Heart left ventricle (tissue), 16 donors: Measurements from ENCODE around the gene TLE1. TPM values are rescaled to one million over a fixed set of nuclear protein-coding genes. Genes with fewer than 3 reads are reported as not detected.

Experiments
- ATAC-seq, 4 donors: fragments of 200-7000 bp; cut with Tn5 transposase; one replicate each; pipeline ENCODE4 v1.9.1; 2020 to 2022; ENCODE audit warnings: moderate library complexity in 4 of 4, mild to moderate bottlenecking in 3 of 4, moderate number of reproducible peaks in 1 of 4
- DNase-seq, 5 donors: peaks; one replicate each; pipeline ENCODE4 v3.0.0-alpha.2; 2020
- H3K27ac ChIP-seq, 12 donors: fragments of 200-600 bp; sonication (generic) in 4 of 12; one replicate each; pipeline versions ENCODE4 v1.5.0 to v1.8.0; 2016 to 2022; ENCODE audit warnings: mild to moderate bottlenecking in 2 of 12
- H3K27me3 ChIP-seq, 9 donors: fragments of 200-600 bp; sonication (generic) in 2 of 9; one replicate each; pipeline versions ENCODE4 v1.5.1 to v1.8.0; 2016 to 2022; ENCODE audit warnings: mild to moderate bottlenecking in 3 of 9
- H3K36me3 ChIP-seq, 9 donors: fragments of 200-600 bp; sonication (generic) in 2 of 9; one replicate each; pipeline versions ENCODE4 v1.5.0 to v1.8.0; 2018 to 2022; ENCODE audit warnings: mild to moderate bottlenecking in 2 of 9
- H3K4me1 ChIP-seq, 12 donors: fragments of 200-600 bp; sonication (generic) in 4 of 12; one replicate each; pipeline versions ENCODE4 v1.5.0 to v1.8.0; 2016 to 2022; ENCODE audit warnings: mild to moderate bottlenecking in 3 of 12
- H3K4me3 ChIP-seq, 12 donors: fragments of 200-600 bp; sonication (generic) in 4 of 12; one replicate each; pipeline versions ENCODE4 v1.5.0 to v1.8.0; 2017 to 2022; ENCODE audit warnings: mild to moderate bottlenecking in 9 of 12, moderate library complexity in 4 of 12
- H3K9me3 ChIP-seq, 12 donors: fragments of 200-600 bp; sonication (generic) in 4 of 12; one replicate each; pipeline versions ENCODE4 v1.5.0 to v1.8.0; 2016 to 2022; ENCODE audit warnings: mild to moderate bottlenecking in 1 of 12
- POLR2A ChIP-seq, 2 donors: fragments of 450-650 bp; IDR thresholded peaks; one replicate each; pipeline ENCODE4 v1.6.1; 2017; ENCODE audit warnings: antibody characterized with exemption in 2 of 2, mild to moderate bottlenecking in 2 of 2, moderate library complexity in 2 of 2
- WGBS, 4 donors: extraction: QIAGEN DNeasy Blood & Tissue Kit in 2 of 4; methylation state at CpG; one replicate each; pipeline versions ENCODE4 v1.1.5 to v1.1.7; 2013 to 2018; 5-methylcytosine and 5-hydroxymethylcytosine counted together
- intact Hi-C, 10 donors: fragments of 100-400 bp; cut with DNase I; formaldehyde crosslinking; loops; one replicate each; pipeline versions ENCODE4 v1.11.1 to v1.14.2; 2022
- polyA plus RNA-seq, 2 donors: library from polyadenylated mRNA; stranded (reverse); fragments of 200-250 nt; gene quantifications; one replicate each; pipeline ENCODE4 v1.2.3, GENCODE V29; 2013
- total RNA-seq, 9 donors: library from RNA; depleted of rRNA in 2 of 9; stranded (reverse); fragments of >200 nt in 2 of 9; fragmentation: NEBNext Ultra II Directional in 3 of 9; extraction: Animal tissue kit (Norgen Biotek cat#: 25700) in 3 of 9; gene quantifications; one replicate each; pipeline versions ENCODE4 v1.1.0 to v1.2.4, GENCODE V29; 2016 to 2023
- TF ChIP-seq, protein P1 (sequence below), 12 donors: fragments of 200-600 bp; sonication (generic) in 4 of 12; IDR thresholded peaks; one replicate each; pipeline versions ENCODE4 v1.5.0 to v1.8.0; 2018 to 2022; ENCODE audit warnings: antibody characterized with exemption in 12 of 12, mild to moderate bottlenecking in 5 of 12
- donor health status: ischemic (EF 13 %, LVEDD 7.1; RV severe dilation, severe dysfunction).
- donor health status: healthy with polysubstance abuse.
- donor health status: DM: no; HTN: yes; CAD: no.
- donor health status: DM: no; HTN: no; CAD: no.
- donor health status: ischemic (EF 25% LVEDD 6.9; RV normal size, moderate dysfunction).
- donor health status: ischemic (EF 25% LVEDD 5.7; RV mildly dilated, moderate dysfunction).
- donor health status: healthy.
- donor health status: DM: yes; HTN: yes; CAD: no.
- donor health status: ischemic (EF 35%, LVEDD 5.7; RV mildly dilated, moderate dysfunction).
- donor health status: nonischemic (EF 11% LVEDD 7.7; RV severe dilation, severe dysfunction).
- donor health status: DM: yes; HTN: yes; CAD: no.
- donor health status: PGD.
- donor health status: ischemic (EF 29% LVEDD 5.4; RV normal size, mild dysfunction).
- donor health status: nonischemic (EF 23%, LVEDD 6.1; RV moderate dilation, normal function).

TLE1 gene
- total and polyA plus RNA-seq, 11 donors: 6.2 to 25.4 (median 9.8) TPM

DNA sequence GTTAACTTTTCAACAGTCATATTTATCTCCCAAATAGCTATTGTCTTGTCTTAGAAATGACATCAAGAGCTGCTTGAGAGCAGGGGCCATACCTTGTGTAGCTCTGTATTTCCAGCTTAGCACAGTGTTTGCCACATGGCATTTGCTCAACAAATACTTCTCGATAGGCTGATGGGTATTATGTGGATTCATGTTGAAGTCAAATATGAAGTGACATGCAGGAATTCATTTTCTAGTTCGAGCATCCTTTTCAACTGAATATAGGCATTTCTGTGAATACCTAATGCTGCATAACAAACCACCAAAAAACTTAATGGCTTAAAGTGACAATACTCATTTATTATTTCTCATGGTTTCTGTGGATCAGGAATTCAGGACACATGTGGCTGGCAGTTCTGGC lies 125.6 kb downstream of the TLE1 start:
- no peak for ATAC-seq
- TF ChIP-seq POLR2A (IDR thresholded peaks at IDR 0.05): no peak
- TF ChIP-seq, protein P1, sequence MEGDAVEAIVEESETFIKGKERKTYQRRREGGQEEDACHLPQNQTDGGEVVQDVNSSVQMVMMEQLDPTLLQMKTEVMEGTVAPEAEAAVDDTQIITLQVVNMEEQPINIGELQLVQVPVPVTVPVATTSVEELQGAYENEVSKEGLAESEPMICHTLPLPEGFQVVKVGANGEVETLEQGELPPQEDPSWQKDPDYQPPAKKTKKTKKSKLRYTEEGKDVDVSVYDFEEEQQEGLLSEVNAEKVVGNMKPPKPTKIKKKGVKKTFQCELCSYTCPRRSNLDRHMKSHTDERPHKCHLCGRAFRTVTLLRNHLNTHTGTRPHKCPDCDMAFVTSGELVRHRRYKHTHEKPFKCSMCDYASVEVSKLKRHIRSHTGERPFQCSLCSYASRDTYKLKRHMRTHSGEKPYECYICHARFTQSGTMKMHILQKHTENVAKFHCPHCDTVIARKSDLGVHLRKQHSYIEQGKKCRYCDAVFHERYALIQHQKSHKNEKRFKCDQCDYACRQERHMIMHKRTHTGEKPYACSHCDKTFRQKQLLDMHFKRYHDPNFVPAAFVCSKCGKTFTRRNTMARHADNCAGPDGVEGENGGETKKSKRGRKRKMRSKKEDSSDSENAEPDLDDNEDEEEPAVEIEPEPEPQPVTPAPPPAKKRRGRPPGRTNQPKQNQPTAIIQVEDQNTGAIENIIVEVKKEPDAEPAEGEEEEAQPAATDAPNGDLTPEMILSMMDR (IDR thresholded peaks at IDR 0.05): no peak
- Histone ChIP-seq H3K9me3 (no peaks in the 10 kb centered on the region), H3K4me1 (peaks cover 0 to 5% (median 2%) of the 10 kb centered on the region in 12 donors), H3K27me3 (no peaks in the 10 kb centered on the region), H3K4me3 (no peak overlapping the region), H3K27ac (no peak overlapping the region), H3K36me3 (no peaks in the 10 kb centered on the region)
- no peak for DNase-seq
- 94 to 96% (median 95%) methylated on average over 2 of the region's 2 CpGs for WGBS, 4 donors
- intact Hi-C loops: no loop called here

- DNase-seq: no peak
- Histone ChIP-seq H3K4me1 (peaks cover 0 to 13% (median 5%) of the 10 kb centered on the region in 12 donors), H3K9me3 (no peaks in the 10 kb centered on the region), H3K27me3 (no peaks in the 10 kb centered on the region), H3K4me3 (no peak overlapping the region), H3K27ac (no peak overlapping the region), H3K36me3 (no peaks in the 10 kb centered on the region)
- TF ChIP-seq, protein P1 (IDR thresholded peaks at IDR 0.05): no peak
- no peak for TF ChIP-seq POLR2A (IDR thresholded peaks at IDR 0.05)
- intact Hi-C loops: no loop called here
- ATAC-seq: no peak
- 81 to 87% (median 86%) methylated on average over 4 of the region's 4 CpGs for whole genome bisulfite sequencing, 4 donors
Observed at GRCh38 chr9:81563020-81563407, 126.3 kb downstream of the TLE1 start.

GRCh38 chr9:81562231-81563019 lies 126.9 kb downstream of the TLE1 start:
- WGBS, 4 donors: 72 to 80% (median 74%) methylated on average over 10 of the region's 10 CpGs
- H3K27ac ChIP-seq: peak overlapping the region in 1 of 12 donors; percentile 4
- H3K36me3 ChIP-seq: no peaks in the 10 kb centered on the region
- H3K4me3 ChIP-seq: no peak overlapping the region
- no peaks in the 10 kb centered on the region for H3K27me3 ChIP-seq
- peak; percentile 34 to 58 (median 50) for ATAC-seq
- DNase-seq: peak in 4 of 5 donors; percentile 23 to 58 (median 48)
- TF ChIP-seq, protein P1 (IDR thresholded peaks at IDR 0.05): no peak
- no peak for TF ChIP-seq POLR2A (IDR thresholded peaks at IDR 0.05)
- H3K9me3 ChIP-seq: no peaks in the 10 kb centered on the region
- intact Hi-C loops: no loop called here
- peaks cover 0 to 19% (median 8%) of the 10 kb centered on the region in 12 donors for H3K4me1 ChIP-seq

GRCh38 chr9:81560851-81561732 lies 128.3 kb downstream of the TLE1 start:
- no peaks in the 10 kb centered on the region for H3K36me3 ChIP-seq
- DNase-seq (no peak), ATAC-seq (no peak)
- TF ChIP-seq, protein P1 (IDR thresholded peaks at IDR 0.05): no peak
- TF ChIP-seq POLR2A (IDR thresholded peaks at IDR 0.05): no peak
- H3K9me3 ChIP-seq: no peaks in the 10 kb centered on the region
- no peak overlapping the region for H3K4me3 ChIP-seq
- WGBS, 4 donors: 83 to 88% (median 86%) methylated on average over 13 of the region's 13 CpGs
- intact Hi-C loops: no loop called here
- H3K27me3 ChIP-seq: no peaks in the 10 kb centered on the region
- no peak overlapping the region for H3K27ac ChIP-seq
- H3K4me1 ChIP-seq: peaks cover 0 to 21% (median 9%) of the 10 kb centered on the region in 12 donors
